Smooth muscle cell (in vitro differentiated cells): ENCODE data around the gene CLDN18. TPM values are rescaled to one million over a fixed set of nuclear protein-coding genes. Genes with fewer than 3 reads are reported as not detected.
A peak's percentile ranks its signal among the peaks of the same experiment; 100 is the strongest.

Source experiments
- DNase-seq: peaks from one replicate; lab custom pipeline; 2025; ENCODE audit not compliant: unreplicated experiment; lab: John Stamatoyannopoulos, UW
- H2AFZ ChIP-seq: fragments of 200-600 bp; sonication (generic); 2 replicates; pipeline ENCODE4 v1.6.0; 2016; ENCODE audit warnings: antibody characterized with exemption, low read depth, mild to moderate bottlenecking
- H3F3A ChIP-seq: fragments of 200-600 bp; sonication (generic); 2 replicates; pipeline ENCODE4 v1.6.0; 2017; ENCODE audit warnings: antibody characterized with exemption, low read depth
- H3K27ac ChIP-seq: fragments of 200-600 bp; sonication (generic); 2 replicates; pipeline ENCODE4 v1.5.1; 2016; ENCODE audit warnings: low read depth, mild to moderate bottlenecking
- H3K27me3 ChIP-seq: fragments of 200-600 bp; sonication (generic); 2 replicates; pipeline ENCODE4 v1.6.1; 2016; ENCODE audit warnings: low read depth, mild to moderate bottlenecking
- H3K36me3 ChIP-seq: fragments of 200-600 bp; sonication (generic); 2 replicates; pipeline ENCODE4 v1.5.1; 2016; ENCODE audit warnings: low read depth
- H3K4me1 ChIP-seq: fragments of 200-600 bp; sonication (generic); 2 replicates; pipeline ENCODE4 v1.5.1; 2016; ENCODE audit warnings: low read depth
- H3K4me2 ChIP-seq: fragments of 200-600 bp; sonication (generic); 2 replicates; pipeline ENCODE4 v1.6.0; 2016; ENCODE audit warnings: mild to moderate bottlenecking
- H3K4me3 ChIP-seq: fragments of 200-600 bp; sonication (generic); 2 replicates; pipeline ENCODE4 v1.5.1; 2016; ENCODE audit warnings: mild to moderate bottlenecking
- H3K79me2 ChIP-seq: fragments of 200-600 bp; sonication (generic); 2 replicates; pipeline ENCODE4 v1.6.0; 2016; ENCODE audit warnings: low read depth, mild to moderate bottlenecking
- H3K9ac ChIP-seq: fragments of 200-600 bp; sonication (generic); 2 replicates; pipeline ENCODE4 v1.6.0; 2016; ENCODE audit warnings: low read depth
- H3K9me3 ChIP-seq: fragments of 200-600 bp; sonication (generic); replicated peaks from 2 replicates; pipeline ENCODE4 v1.5.1; 2016; ENCODE audit warnings: low read depth
- H4K20me1 ChIP-seq: fragments of 200-600 bp; sonication (generic); 2 replicates; pipeline ENCODE4 v1.6.0; 2016; ENCODE audit warnings: low read depth
- WGBS: methylation state at CpG from one replicate; pipeline ENCODE4 v1.1.7; 2016; ENCODE audit warnings: low lambda C conversion rate; 5-methylcytosine and 5-hydroxymethylcytosine counted together
- polyA plus RNA-seq: library from polyadenylated mRNA; unstranded; fragments of >200 nt; fragmentation: Nextera tagmentation; extraction: Ambion mirVana; gene quantifications from 2 replicates; pipeline ENCODE4 v1.2.1, GENCODE V29; 2016
- total RNA-seq: library from RNA; depleted of rRNA; stranded (reverse); fragments of >200 nt; gene quantifications from 2 replicates; pipeline ENCODE4 v1.2.3, GENCODE V29; 2014
- TF ChIP-seq, protein P1 (sequence below): fragments of 200-600 bp; sonication (generic); IDR thresholded peaks from 2 replicates; pipeline ENCODE4 v1.5.1; 2017; ENCODE audit warnings: borderline replicate concordance, mild to moderate bottlenecking, antibody characterized with exemption; ENCODE audit not compliant: insufficient read depth, poor library complexity, severe bottlenecking

The CLDN18 gene
- total and polyA plus RNA-seq, 2 experiments from 2014 or later: 0.11 TPM; not detected in 1

DNA sequence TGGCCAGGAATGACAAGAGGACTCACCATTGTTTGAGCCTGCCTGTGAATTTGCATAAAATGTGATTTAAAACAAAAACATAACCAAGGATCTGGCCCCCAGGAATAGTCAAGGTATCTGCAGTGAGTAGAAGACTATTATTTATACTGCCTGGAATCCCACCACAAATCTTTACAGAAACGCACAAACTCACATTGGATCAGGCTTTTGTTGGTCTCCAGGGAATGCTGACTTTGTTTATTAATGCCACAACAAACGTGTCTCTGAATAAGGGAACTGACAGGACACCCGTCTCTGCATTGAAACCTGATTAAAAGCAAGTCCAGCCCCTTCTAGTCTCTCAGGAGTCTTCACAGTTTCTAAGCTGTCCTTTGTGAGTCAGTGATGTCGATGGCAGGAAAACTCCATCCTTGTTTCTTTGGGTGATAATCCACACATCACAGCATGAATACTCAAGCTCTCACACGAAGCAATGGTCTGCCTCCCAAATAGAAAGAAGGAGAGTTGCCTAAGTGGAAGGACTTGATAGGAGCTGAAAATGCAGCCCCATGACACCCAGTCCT, 37.7 kb downstream of the CLDN18 start:
- Histone ChIP-seq H3F3A (peaks cover 2% of the 10 kb centered on the region), H2AFZ (no peak overlapping the region), H4K20me1 (no peaks in the 10 kb centered on the region), H3K4me2 (no peak overlapping the region), H3K27me3 (no peaks in the 10 kb centered on the region), H3K4me1 (peaks cover 10% of the 10 kb centered on the region), H3K79me2 (no peaks in the 10 kb centered on the region), H3K9ac (no peak overlapping the region), H3K36me3 (no peaks in the 10 kb centered on the region), H3K27ac (no peak overlapping the region), H3K9me3 (no peaks in the 10 kb centered on the region), H3K4me3 (no peak overlapping the region)
- no peak for DNase-seq
- WGBS: 58% methylated on average over 5 of the region's 5 CpGs
- TF ChIP-seq, protein P1, sequence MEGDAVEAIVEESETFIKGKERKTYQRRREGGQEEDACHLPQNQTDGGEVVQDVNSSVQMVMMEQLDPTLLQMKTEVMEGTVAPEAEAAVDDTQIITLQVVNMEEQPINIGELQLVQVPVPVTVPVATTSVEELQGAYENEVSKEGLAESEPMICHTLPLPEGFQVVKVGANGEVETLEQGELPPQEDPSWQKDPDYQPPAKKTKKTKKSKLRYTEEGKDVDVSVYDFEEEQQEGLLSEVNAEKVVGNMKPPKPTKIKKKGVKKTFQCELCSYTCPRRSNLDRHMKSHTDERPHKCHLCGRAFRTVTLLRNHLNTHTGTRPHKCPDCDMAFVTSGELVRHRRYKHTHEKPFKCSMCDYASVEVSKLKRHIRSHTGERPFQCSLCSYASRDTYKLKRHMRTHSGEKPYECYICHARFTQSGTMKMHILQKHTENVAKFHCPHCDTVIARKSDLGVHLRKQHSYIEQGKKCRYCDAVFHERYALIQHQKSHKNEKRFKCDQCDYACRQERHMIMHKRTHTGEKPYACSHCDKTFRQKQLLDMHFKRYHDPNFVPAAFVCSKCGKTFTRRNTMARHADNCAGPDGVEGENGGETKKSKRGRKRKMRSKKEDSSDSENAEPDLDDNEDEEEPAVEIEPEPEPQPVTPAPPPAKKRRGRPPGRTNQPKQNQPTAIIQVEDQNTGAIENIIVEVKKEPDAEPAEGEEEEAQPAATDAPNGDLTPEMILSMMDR: no peak

DNA sequence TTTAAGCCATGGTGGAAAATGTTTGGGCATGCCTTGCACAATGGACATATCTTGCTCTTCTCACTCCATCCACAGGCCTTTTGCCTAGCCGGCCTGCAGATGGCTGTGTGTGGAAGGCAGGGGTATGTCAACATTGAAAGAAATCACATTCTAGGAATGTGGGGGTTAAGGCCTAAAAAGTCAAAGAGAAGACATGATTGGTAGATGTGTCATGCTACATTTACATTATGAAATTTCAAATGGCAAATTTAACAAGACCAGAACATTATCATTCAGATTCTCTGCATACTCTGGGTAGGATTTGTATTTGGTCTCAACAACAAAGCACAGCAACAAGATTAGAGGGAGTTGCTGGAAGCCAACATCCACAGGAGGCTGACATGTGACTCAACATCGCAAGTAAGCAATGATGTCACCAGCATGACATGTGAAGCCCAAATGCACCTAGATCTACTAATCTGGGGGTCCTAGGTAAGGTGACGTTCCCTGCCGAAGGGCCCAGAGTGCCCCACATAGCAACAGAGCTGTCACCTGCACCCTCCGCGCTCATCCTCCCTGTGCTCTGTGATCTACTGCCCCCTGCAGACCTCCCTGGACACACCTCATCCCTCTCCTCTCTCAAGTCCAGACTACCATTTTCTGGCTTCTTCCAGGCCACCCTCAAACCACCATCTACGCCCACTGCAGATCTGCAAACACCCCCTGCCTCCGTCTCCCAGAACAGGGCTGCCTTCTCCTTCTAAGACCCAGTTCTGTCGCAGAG, 39.4 kb downstream of the CLDN18 start:
- H3K79me2 ChIP-seq: no peaks in the 10 kb centered on the region
- no peak overlapping the region for H3K4me3 ChIP-seq
- no peaks in the 10 kb centered on the region for H3K9me3 ChIP-seq
- H3K4me1 ChIP-seq: peaks cover 10% of the 10 kb centered on the region
- no peak for DNase-seq
- no peaks in the 10 kb centered on the region for H3K36me3 ChIP-seq
- TF ChIP-seq, protein P1: no peak
- no peak overlapping the region for H3K27ac ChIP-seq
- no peak overlapping the region for H3K9ac ChIP-seq
- no peaks in the 10 kb centered on the region for H3K27me3 ChIP-seq
- WGBS: 90% methylated on average over 9 of the region's 9 CpGs
- no peaks in the 10 kb centered on the region for H4K20me1 ChIP-seq
- H3F3A ChIP-seq: no peaks in the 10 kb centered on the region
- no peak overlapping the region for H3K4me2 ChIP-seq
- no peak overlapping the region for H2AFZ ChIP-seq

DNA sequence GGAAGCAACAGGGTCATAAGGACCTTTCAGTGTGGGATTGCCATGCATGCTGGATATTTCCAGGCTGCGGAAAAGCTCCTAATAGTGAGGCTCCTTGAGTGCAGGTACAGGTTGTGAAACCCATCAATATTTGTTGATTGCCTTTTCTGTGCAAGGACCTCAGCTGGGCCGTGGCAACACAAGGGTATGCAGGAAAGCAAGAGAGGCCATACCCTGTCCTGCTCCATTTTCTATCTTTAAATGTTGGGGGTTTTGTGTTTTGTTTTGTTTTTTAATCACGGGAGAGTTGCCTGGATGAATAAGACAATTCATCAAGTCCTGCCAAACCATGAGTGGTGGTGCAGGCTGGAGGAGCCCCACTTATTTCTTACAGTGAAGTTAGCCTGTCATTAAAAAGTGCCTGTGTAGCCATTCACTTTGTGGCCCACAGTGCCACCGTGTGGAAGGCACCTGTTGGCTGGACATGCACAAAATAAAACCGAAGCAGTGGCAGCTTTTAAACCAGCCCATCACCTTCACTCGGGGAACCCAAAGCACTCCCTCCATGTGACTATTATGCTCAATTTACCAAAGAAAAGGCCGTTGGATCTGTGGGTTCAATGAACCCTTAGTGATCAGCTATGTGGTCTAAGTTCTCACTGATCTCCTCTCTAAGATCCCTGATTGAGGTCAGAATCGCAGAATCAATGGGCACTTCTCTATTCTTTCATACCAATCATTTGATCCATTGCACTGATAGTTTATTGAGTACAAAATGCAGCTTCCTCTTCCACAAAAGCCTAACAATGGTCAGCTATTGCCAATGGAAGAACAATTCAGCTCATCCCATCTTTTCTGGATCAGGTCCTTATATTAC, 42.2 kb downstream of the CLDN18 start:
- TF ChIP-seq, protein P1: peak; percentile 62
- Histone ChIP-seq H4K20me1 (no peaks in the 10 kb centered on the region), H3K4me2 (no peak overlapping the region), H3K27me3 (no peaks in the 10 kb centered on the region), H3K9ac (no peak overlapping the region), H3K36me3 (no peaks in the 10 kb centered on the region), H3F3A (no peaks in the 10 kb centered on the region), H2AFZ (no peak overlapping the region), H3K79me2 (no peaks in the 10 kb centered on the region), H3K4me1 (peaks cover 8% of the 10 kb centered on the region), H3K9me3 (no peaks in the 10 kb centered on the region), H3K4me3 (no peak overlapping the region), H3K27ac (no peak overlapping the region)
- no peak for DNase-seq
- 56% methylated on average over 8 of the region's 8 CpGs for WGBS
